ENCODE results near the gene PEX16. TPM values are rescaled to one million over a fixed set of nuclear protein-coding genes. Genes with fewer than 3 reads are reported as not detected.

PEX16 gene
- total and polyA plus RNA-seq, 2 donors = 10.5 to 41.5 TPM

DNA sequence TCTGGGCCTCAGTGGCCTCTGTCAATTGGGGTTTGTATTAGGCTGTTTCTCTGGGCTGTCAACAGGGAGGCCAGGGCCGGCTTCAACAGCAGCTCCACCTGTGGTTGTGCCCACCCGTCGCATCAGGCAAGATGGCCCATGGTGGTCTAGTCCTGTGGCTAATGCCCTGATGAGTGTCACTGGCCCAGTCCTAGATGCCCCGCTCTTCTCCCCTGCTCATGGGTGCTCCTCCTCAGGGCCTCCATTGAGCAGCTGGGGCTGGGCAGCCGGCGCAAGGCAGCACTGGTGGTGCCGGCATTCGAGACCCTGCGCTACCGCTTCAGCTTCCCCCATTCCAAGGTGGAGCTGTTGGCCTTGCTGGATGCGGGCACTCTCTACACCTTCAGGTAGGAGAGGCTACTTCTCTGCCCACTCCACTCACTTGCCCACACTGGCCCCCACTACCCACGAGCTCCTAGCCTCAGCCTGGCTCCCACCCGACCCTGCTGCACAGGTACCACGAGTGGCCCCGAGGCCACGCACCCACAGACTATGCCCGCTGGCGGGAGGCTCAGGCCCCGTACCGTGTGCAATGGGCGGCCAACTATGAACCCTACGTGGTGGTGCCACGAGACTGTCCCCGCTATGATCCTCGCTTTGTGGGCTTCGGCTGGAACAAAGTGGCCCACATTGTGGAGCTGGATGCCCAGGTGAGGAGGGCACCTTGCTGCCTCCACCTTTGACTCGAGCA is 10.2 kb upstream of the PEX16 start:
- Histone ChIP-seq H3K36me3 (ENCODE audit: insufficient read depth) (no peaks in the 10 kb centered on the region), H3K4me1 (ENCODE audit: insufficient read depth) (peaks cover 1% of the 10 kb centered on the region), H3K27ac (ENCODE audit: low read depth) (no peak overlapping the region), H3K4me3 (ENCODE audit: low read depth, low read length) (no peak overlapping the region)
- 93% methylated on average over 27 of the region's 27 CpGs for WGBS
- DNase-seq (ENCODE audit: extremely low spot score) = no peak

DNA sequence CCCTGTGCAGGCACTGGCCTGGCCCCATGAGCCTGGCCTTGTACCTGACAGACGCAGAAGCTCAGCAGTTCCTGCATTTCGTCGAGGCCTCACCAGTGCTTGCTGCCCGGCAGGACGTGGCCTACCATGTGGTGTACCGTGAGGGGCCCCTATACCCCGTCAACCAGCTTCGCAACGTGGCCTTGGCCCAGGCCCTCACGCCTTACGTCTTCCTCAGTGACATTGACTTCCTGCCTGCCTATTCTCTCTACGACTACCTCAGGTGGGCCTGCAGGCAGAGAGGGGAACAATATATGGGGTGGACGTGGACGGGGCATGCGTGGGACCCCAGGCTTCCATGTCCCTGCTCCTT is 9.6 kb upstream of the PEX16 start:
- 76% methylated on average over 15 of the region's 15 CpGs for WGBS
- DNase-seq (ENCODE audit: extremely low spot score) = no peak
- Histone ChIP-seq H3K4me3 (ENCODE audit: low read depth, low read length) (no peak overlapping the region), H3K27ac (ENCODE audit: low read depth) (no peak overlapping the region), H3K36me3 (ENCODE audit: insufficient read depth) (no peaks in the 10 kb centered on the region), H3K4me1 (ENCODE audit: insufficient read depth) (peaks cover 1% of the 10 kb centered on the region)

DNA sequence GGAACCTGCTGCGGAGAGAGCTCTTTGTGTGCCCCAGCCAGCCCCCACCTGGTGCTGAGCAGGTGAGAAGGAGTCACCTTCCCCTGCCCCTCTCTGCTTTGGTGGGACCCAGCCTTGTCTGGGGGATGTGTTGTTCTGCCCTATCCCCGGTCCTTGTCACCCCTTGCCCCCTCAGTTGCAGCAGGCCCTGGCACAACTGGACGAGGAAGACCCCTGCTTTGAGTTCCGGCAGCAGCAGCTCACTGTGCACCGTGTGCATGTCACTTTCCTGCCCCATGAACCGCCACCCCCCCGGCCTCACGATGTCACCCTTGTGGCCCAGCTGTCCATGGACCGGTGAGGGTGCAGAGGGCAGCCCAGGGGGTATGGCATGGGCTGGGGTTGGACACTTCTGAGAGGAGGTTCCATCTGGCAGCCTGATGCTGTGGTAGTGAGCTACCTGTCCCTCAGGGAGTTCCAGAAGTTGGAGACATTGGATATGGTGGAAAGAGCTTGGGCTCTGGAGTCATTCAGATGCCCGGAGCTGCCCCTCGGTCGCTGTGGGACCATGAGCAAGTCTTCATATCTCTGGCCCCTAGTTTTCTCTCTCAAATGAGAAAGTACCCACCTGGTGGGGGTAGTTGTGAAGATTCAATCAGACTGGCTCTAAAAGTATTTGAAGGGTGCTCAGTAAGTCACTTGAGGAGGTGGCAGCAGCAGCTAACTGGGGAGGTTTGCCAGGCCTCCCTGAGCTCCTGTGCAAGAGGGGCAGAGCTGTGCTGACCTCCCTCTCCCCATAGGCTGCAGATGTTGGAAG is 9.1 kb upstream of the PEX16 start:
- Histone ChIP-seq H3K4me1 (ENCODE audit: insufficient read depth) (peaks cover 1% of the 10 kb centered on the region), H3K27ac (ENCODE audit: low read depth) (no peak overlapping the region), H3K36me3 (ENCODE audit: insufficient read depth) (no peaks in the 10 kb centered on the region), H3K4me3 (ENCODE audit: low read depth, low read length) (no peak overlapping the region)
- WGBS = 91% methylated on average over 12 of the region's 12 CpGs
- no peak for DNase-seq (ENCODE audit: extremely low spot score)

DNA sequence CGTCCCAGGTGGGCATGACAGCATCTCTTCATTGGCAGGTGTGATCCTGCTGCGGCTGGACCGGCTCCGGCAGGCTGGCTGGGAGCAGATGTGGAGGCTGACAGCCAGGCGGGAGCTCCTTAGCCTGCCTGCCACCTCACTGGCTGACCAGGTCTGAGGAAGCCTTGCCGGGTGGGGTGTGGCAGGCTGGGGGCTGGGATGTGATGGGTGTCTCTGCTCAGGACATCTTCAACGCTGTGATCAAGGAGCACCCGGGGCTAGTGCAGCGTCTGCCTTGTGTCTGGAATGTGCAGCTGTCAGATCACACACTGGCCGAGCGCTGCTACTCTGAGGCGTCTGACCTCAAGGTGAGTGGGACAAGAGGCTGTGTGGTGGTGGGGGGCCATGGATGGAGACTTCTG is 8.3 kb upstream of the PEX16 start:
- Histone ChIP-seq H3K4me3 (ENCODE audit: low read depth, low read length) (no peak overlapping the region), H3K27ac (ENCODE audit: low read depth) (no peak overlapping the region), H3K4me1 (ENCODE audit: insufficient read depth) (peaks cover 1% of the 10 kb centered on the region), H3K36me3 (ENCODE audit: insufficient read depth) (no peaks in the 10 kb centered on the region)
- WGBS = 62% methylated on average over 12 of the region's 12 CpGs
- DNase-seq (ENCODE audit: extremely low spot score) = no peak

DNA sequence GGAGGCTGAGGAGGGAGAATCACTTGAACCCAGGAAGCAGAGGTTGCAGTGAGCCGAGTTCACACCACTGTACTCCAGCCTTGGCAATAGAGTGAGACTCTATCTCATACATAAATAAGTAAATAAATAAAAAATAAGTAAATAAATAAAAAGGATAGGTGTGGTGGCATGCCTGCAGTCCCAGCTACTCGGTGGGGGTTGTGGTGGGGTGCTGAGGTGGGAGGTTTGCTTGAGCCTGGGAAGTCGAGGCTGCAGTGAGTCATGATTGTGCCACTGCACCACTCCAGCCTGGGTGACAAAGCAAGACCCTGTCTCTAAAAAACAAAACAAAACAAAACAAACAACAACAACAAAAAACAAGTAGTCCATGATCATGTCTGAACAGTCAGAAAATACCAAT is 7.9 kb upstream of the PEX16 start:
- no peak overlapping the region for H3K27ac ChIP-seq (ENCODE audit: low read depth)
- WGBS = 84% methylated on average over 3 of the region's 3 CpGs
- no peak overlapping the region for H3K4me3 ChIP-seq (ENCODE audit: low read depth, low read length)
- H3K36me3 ChIP-seq (ENCODE audit: insufficient read depth) = no peaks in the 10 kb centered on the region
- peaks cover 1% of the 10 kb centered on the region for H3K4me1 ChIP-seq (ENCODE audit: insufficient read depth)
- no peak for DNase-seq (ENCODE audit: extremely low spot score)

DNA sequence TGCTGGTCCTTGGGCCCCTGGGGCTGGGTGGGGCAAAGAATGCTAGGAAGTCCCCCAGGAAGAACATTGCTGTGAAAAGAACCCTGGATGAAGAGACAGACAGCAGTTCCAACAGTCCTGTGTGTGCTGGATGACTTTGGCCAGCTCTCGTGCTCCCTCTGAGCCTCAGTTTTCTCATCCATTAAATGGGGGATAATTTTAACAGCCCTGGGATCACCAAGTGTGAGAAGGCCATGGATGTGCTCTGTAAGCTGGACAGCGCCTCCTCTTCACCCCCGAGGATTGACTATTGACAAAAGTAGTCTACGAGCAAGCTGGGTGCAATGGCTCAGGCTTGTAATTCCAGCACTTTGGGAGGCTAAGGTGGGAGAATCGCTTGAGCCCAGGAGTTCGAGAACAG is 7.2 kb upstream of the PEX16 start:
- H3K36me3 ChIP-seq (ENCODE audit: insufficient read depth) = no peaks in the 10 kb centered on the region
- H3K4me3 ChIP-seq (ENCODE audit: low read depth, low read length) = no peak overlapping the region
- no peak overlapping the region for H3K27ac ChIP-seq (ENCODE audit: low read depth)
- peaks cover 1% of the 10 kb centered on the region for H3K4me1 ChIP-seq (ENCODE audit: insufficient read depth)
- DNase-seq (ENCODE audit: extremely low spot score) = no peak
- 89% methylated on average over 6 of the region's 6 CpGs for WGBS

DNA sequence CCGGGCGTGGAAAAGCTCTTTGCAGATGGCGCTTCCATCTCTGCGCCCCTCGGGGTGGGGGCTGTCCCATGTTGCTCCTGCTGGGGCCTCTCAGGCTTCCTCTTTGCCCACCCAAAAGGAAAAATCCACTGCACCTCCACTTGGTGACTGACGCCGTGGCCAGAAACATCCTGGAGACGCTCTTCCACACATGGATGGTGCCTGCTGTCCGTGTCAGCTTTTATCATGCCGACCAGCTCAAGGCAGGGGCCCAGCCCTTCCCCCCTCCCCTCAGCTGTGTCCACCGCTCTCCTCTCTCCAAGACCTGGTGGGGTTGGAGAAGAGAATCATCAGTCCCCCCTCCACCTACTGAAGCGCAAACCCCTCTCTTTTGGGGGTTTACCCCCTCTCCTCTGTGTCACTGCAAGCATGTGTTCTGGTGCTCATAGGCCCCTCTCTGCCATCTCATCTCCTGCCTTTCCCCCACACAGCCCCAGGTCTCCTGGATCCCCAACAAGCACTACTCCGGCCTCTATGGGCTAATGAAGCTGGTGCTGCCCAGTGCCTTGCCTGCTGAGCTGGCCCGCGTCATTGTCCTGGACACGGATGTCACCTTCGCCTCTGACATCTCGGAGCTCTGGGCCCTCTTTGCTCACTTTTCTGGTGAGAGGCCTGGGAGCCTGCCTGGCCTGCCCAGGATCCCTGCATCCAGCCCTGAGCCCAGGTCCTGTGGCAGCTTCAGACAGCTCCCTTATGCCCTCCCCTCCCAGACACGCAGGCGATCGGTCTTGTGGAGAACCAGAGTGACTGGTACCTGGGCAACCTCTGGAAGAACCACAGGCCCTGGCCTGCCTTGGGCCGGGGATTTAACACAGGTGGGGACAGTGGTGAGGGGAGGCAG is 6.6 kb upstream of the PEX16 start:
- 86% methylated on average over 22 of the region's 22 CpGs for WGBS

DNA sequence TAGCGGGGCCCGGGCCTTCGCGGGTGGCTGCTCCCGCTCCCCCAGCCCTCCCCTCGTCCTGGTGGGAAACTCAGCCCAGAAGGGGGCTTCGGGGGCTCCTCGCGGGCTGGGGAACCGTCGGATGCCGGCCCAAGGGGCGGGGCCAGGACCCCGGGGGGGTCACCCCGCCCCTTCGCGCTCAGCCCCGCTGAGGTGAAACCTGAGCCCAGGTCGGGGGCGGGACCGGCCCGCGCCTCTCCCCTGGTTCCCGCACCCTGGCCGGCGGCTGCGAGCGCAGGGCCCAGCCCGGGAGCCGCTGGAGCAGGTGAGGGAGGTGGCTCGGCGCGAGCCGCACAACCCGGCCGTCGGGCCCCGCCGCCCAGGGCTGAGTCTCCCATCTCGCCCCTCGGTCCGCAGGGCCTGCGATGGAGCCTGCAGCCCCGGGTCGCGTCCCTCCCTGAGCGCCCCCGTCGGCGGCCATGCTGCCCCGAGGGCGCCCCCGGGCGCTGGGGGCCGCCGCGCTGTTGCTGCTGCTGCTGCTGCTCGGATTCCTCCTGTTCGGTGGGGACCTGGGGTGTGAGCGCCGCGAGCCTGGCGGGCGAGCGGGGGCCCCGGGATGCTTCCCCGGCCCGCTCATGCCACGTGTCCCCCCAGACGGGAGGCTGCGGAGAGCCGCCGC is 4.9 kb upstream of the PEX16 start, which contains the start of gene LARGE2:
TSS of gene LARGE2 (plus strand) at position 232 of the 658 bp plus-strand sequence. CDS start at position 459, 227 bp downstream.
- WGBS = 1% methylated on average over 72 of the region's 73 CpGs
- Histone ChIP-seq H3K27ac (ENCODE audit: low read depth) (no peak within 1 kb of the TSS), H3K4me1 (ENCODE audit: insufficient read depth) (peaks cover 1% of the 10 kb centered on the region), H3K36me3 (ENCODE audit: insufficient read depth) (no peaks in the 10 kb centered on the region), H3K4me3 (ENCODE audit: low read depth, low read length) (peak within 1 kb of the TSS; percentile 28)
- DNase-seq (ENCODE audit: extremely low spot score) = no peak

More for the DNA sequence above, 6.6 kb upstream of the PEX16 start:
- peaks cover 1% of the 10 kb centered on the region for H3K4me1 ChIP-seq (ENCODE audit: insufficient read depth)
- H3K27ac ChIP-seq (ENCODE audit: low read depth) = no peak overlapping the region
- no peak overlapping the region for H3K4me3 ChIP-seq (ENCODE audit: low read depth, low read length)
- DNase-seq (ENCODE audit: extremely low spot score) = no peak
- no peaks in the 10 kb centered on the region for H3K36me3 ChIP-seq (ENCODE audit: insufficient read depth)

DNA sequence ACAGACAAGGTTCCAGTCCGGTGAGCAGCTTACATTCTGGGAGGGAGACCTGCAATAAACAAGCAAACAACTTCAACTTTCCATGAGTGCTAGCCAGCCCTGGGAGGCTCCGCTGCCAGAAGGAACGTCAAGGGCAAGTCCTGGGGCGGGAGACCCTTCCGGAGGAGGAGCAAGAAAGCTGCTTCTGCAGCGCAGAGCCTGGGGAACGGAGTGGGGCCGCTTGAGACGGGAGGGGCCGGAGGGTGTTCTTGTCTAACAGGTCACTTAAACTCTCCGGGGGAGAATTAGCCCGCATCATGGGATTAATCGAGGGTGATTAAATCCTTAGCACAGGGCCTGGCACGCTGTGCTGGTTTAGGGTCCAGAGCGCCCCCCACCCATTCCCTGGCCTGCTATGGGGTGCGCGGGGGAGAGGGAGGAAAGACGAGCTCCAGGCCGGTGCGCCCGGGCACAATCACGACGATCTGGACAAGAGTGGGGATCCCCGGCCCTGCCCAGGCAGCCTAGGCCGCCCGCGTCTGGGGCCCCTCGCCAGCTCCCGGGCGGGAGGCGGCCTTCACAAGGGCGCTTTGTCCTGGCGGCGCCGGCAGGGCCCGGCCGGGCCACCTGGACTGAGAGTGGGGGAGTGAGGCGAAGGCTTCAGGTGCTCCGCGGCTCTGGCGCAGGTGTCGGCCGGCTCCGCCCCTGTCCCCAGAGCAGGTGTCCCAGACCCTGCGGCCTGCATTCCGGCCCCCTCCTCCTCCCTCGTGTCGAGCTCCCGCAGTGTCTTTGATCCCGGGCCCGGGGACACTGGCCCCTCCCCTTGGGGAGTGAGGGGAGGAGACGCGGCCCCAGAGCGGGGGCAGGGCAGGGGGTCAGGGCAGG is 4.1 kb upstream of the PEX16 start:
- peaks cover 3% of the 10 kb centered on the region for H3K4me1 ChIP-seq (ENCODE audit: insufficient read depth)
- 26% methylated on average over 54 of the region's 54 CpGs for WGBS
- H3K4me3 ChIP-seq (ENCODE audit: low read depth, low read length) = peak overlapping the region; percentile 28
- no peak for DNase-seq (ENCODE audit: extremely low spot score)
- no peaks in the 10 kb centered on the region for H3K36me3 ChIP-seq (ENCODE audit: insufficient read depth)
- H3K27ac ChIP-seq (ENCODE audit: low read depth) = no peak overlapping the region

DNA sequence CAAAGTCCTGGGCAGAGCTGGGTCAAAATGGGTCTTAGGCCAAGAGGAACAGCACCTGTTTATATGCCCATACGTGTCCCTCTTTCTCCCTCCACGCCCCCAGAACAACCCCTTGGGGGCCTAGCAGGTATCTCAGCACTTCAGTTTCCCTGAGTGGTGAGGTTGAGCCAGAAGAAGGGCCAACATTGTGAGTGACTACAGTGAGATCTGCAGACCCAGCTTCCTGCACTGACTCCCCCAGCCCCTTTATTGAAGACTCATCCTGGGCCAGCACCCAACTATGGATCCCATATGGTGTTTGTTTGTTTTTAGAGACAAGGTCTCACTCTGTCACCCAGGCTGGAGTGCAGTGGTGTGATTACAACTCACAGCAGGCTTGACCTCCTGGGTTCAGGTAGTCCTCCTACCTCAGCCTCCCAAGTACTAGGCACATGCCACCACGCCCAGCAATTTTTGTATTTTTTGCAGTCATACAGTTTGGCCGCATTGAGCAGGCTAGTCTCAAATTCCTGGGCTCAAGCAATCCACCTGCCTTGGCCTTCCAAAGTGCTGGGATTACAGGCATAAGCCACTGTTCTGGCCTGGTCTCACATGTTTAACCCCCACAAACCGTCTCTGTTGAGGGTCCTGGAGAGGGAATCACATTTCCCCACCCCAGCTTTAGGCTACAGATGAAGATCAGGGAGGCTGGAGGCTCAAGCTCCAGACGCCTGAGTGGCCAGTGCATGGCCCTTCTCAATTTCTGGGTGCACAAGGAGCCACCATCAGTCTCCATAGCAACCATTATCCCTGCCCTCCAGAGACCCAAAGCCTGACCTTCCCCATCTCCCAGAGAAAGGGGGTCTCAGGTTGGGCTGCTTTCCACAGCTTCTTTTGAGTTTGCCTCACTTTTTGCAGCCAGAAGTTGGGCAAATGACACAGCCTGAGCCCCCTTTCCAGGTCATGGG is 3.1 kb upstream of the PEX16 start:
- 87% methylated on average over 6 of the region's 6 CpGs for WGBS
- DNase-seq (ENCODE audit: extremely low spot score) = no peak

DNA sequence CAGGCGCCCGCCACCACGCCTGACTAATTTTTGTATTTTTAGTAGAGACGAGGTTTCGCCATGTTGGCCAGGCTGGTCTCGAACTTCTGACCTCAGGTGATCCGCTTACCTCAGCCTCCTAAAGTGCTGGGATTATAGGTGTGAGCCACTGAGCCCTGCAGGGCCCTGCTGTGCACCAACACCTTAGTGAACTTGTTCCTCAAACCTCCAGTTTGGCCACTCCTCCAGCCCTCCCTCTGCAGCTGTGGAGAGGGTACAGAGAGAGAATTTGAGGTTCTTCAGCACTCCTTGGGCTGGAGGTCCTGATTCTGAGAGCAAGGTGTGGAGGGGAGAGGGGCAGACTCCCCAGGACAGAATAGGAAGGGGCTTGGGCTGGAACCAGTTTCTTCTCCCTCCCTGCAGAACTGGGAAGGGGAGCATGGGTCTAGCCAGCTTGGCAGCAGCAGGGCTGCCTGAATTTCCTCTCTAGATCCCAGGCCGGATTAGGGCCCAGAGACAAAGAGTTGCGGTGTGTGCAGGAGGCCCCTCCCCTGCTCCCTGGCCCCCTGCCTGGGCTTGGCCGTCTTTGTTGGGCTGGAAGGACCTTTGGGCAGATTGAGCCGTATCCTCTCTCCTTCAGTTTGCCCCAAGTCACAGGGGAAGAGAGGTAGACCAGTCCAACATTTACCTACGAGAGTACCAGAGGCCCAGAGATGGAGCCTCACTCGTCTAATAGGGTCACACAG is 2.3 kb upstream of the PEX16 start:
- no peak for DNase-seq (ENCODE audit: extremely low spot score)
- 73% methylated on average over 13 of the region's 13 CpGs for WGBS
- peak overlapping the region; percentile 33 for H3K27ac ChIP-seq (ENCODE audit: low read depth)

More for the DNA sequence above, 3.1 kb upstream of the PEX16 start:
- no peak overlapping the region for H3K4me3 ChIP-seq (ENCODE audit: low read depth, low read length)
- no peaks in the 10 kb centered on the region for H3K36me3 ChIP-seq (ENCODE audit: insufficient read depth)
- H3K27ac ChIP-seq (ENCODE audit: low read depth) = peak overlapping the region; percentile 33
- H3K4me1 ChIP-seq (ENCODE audit: insufficient read depth) = peaks cover 3% of the 10 kb centered on the region

More for the DNA sequence above, 2.3 kb upstream of the PEX16 start:
- H3K36me3 ChIP-seq (ENCODE audit: insufficient read depth) = no peaks in the 10 kb centered on the region
- H3K4me1 ChIP-seq (ENCODE audit: insufficient read depth) = peaks cover 3% of the 10 kb centered on the region
- no peak overlapping the region for H3K4me3 ChIP-seq (ENCODE audit: low read depth, low read length)
